Natural killer cell (primary cell): Measurements from ENCODE around the gene CTNNA3. TPM values are rescaled to one million over a fixed set of nuclear protein-coding genes. Genes with fewer than 3 reads are reported as not detected.

Experiments
- ATAC-seq, 3 donors: fragments of 150-1000 bp in 2 of 3; fragments of 200-7000 bp in 1 of 3; cut with Tn5 transposase; 1 replicate in 1 of 3; 2 replicates in 2 of 3; pipeline ENCODE4 v1.10.0; 2021; ENCODE audit warnings: mild to moderate bottlenecking in 2 of 3, moderate library complexity in 2 of 3
- DNase-seq, 2 donors: peaks; one replicate each; pipeline versions ENCODE4 v3.0.0 to v3.0.0-alpha.2; 2013 to 2021; ENCODE audit warnings: mixed read lengths in 1 of 2
- H3K27ac ChIP-seq: one replicate; pipeline ENCODE4 v1.5.1; 2013; ENCODE audit warnings: mild to moderate bottlenecking, low read length
- H3K27me3 ChIP-seq: one replicate; pipeline ENCODE4 v1.6.1; 2013; ENCODE audit warnings: low read length; ENCODE audit not compliant: control insufficient read depth, insufficient read depth
- H3K36me3 ChIP-seq: one replicate; pipeline ENCODE4 v1.6.1; 2013; ENCODE audit warnings: low read length; ENCODE audit not compliant: control insufficient read depth, insufficient read depth
- H3K4me1 ChIP-seq: one replicate; pipeline ENCODE4 v1.6.1; 2013; ENCODE audit warnings: low read length; ENCODE audit not compliant: control insufficient read depth, insufficient read depth
- H3K4me3 ChIP-seq: one replicate; pipeline ENCODE4 v1.5.1; 2013; ENCODE audit warnings: low read length
- H3K9me3 ChIP-seq: one replicate; pipeline ENCODE4 v1.6.1; 2013; ENCODE audit warnings: low read length; ENCODE audit not compliant: control insufficient read depth, insufficient read depth
- H3K27ac Mint-ChIP-seq, 2 donors: one replicate each; pipeline ENCODE4 v1.8.0; 2022; ENCODE audit warnings: mild to moderate bottlenecking in 2 of 2, mixed read lengths in 2 of 2, moderate library complexity in 1 of 2
- H3K27me3 Mint-ChIP-seq, 2 donors: one replicate each; pipeline ENCODE4 v1.8.0; 2022; ENCODE audit warnings: low read depth in 2 of 2, mixed read lengths in 2 of 2
- H3K36me3 Mint-ChIP-seq: one replicate; pipeline ENCODE4 v1.8.0; 2022; ENCODE audit warnings: mixed read lengths
- H3K4me1 Mint-ChIP-seq, 2 donors: one replicate each; pipeline ENCODE4 v1.8.0; 2022; ENCODE audit warnings: mixed read lengths in 2 of 2
- H3K4me3 Mint-ChIP-seq: one replicate; pipeline ENCODE4 v1.8.0; 2022; ENCODE audit warnings: mild to moderate bottlenecking, moderate library complexity, mixed read lengths
- H3K9me3 Mint-ChIP-seq, 2 donors: one replicate each; pipeline ENCODE4 v1.8.0; 2022; ENCODE audit warnings: mixed read lengths in 2 of 2
- WGBS: methylation state at CpG from one replicate; pipeline ENCODE4 v1.1.7; 2013; ENCODE audit warnings: missing lambda C conversion rate; ENCODE audit not compliant: insufficient coverage; 5-methylcytosine and 5-hydroxymethylcytosine counted together
- intact Hi-C: fragments of 100-400 bp; cut with micrococcal nuclease; formaldehyde crosslinking; loops from one replicate; pipeline ENCODE4 v1.14.2; 2022
- total RNA-seq, 4 donors: library from RNA; stranded (reverse); fragments of 120-200 nt in 1 of 4; gene quantifications; one replicate each; pipeline versions ENCODE4 v1.2.3 to v1.2.4, GENCODE V29; 2013 to 2022
- TF ChIP-seq, protein P1 (sequence below): fragments of 200-600 bp; IDR thresholded peaks from one replicate; pipeline ENCODE4 v1.8.0; 2022; ENCODE audit warnings: antibody characterized with exemption

Gene CTNNA3
- total RNA-seq, 3 donors from 2014 or later (not counting 1 experiment from before 2014, with no cell fraction given): not detected

DNA sequence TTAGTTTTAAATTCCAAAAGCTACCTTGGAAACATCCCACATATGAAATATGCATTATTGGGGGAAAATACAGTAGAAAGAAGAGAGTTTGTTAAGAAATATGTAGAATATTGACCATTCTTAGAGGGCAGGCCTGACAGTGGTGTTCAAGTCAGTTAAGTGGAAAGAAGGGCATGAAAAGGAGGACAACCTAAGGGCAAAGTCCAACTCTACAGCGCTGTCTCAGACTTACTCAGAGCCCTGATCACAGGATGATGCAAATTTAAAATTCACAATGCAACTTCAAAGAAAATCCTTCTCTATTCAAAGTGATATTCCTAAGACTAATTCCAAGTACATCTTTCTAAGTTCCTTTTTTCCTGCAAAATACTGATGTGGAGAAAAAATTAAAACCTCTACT lies 909.3 kb downstream of the CTNNA3 start:
- H3K36me3 Mint-ChIP-seq: no peaks in the 10 kb centered on the region
- 93% methylated on average over 1 of the region's 1 CpG for whole genome bisulfite sequencing
- no peak for ATAC-seq
- Histone ChIP-seq H3K4me3 (no peak overlapping the region), H3K27ac (no peak overlapping the region), H3K27me3 (no peaks in the 10 kb centered on the region), H3K36me3 (no peaks in the 10 kb centered on the region), H3K9me3 (no peaks in the 10 kb centered on the region), H3K4me1 (no peaks in the 10 kb centered on the region)
- H3K4me3 Mint-ChIP-seq: no peak overlapping the region
- H3K4me1 Mint-ChIP-seq: no peaks in the 10 kb centered on the region
- no peaks in the 10 kb centered on the region for H3K27me3 Mint-ChIP-seq
- intact Hi-C loops: no loop called here
- TF ChIP-seq, protein P1, sequence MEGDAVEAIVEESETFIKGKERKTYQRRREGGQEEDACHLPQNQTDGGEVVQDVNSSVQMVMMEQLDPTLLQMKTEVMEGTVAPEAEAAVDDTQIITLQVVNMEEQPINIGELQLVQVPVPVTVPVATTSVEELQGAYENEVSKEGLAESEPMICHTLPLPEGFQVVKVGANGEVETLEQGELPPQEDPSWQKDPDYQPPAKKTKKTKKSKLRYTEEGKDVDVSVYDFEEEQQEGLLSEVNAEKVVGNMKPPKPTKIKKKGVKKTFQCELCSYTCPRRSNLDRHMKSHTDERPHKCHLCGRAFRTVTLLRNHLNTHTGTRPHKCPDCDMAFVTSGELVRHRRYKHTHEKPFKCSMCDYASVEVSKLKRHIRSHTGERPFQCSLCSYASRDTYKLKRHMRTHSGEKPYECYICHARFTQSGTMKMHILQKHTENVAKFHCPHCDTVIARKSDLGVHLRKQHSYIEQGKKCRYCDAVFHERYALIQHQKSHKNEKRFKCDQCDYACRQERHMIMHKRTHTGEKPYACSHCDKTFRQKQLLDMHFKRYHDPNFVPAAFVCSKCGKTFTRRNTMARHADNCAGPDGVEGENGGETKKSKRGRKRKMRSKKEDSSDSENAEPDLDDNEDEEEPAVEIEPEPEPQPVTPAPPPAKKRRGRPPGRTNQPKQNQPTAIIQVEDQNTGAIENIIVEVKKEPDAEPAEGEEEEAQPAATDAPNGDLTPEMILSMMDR: no peak
- H3K27ac Mint-ChIP-seq: no peak overlapping the region
- peaks cover 3 to 12% of the 10 kb centered on the region in 2 donors for H3K9me3 Mint-ChIP-seq
- DNase-seq: no peak

DNA sequence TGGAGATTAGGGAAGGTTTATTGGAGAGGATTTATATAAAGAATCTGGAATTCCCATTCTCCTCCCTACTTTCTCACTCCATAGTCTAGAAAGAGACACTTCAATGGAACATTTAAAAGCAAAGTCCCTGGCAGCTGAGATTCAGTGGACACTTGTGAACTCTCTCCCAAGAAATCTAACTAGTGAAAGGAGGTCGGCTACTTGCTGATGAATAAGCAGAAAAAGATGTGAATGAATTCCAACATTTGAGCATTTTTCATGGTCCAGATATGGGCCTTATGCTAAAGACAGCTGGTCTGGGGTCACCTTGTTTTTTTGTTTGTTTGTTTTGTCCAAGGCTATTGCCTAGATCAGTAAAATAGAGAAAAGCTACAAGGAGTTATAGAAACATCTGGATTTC lies 911.2 kb downstream of the CTNNA3 start:
- Mint-ChIP-seq H3K27me3 (no peaks in the 10 kb centered on the region), H3K9me3 (peaks cover 3 to 7% of the 10 kb centered on the region in 2 donors), H3K4me3 (no peak overlapping the region), H3K27ac (no peak overlapping the region), H3K36me3 (no peaks in the 10 kb centered on the region), H3K4me1 (no peaks in the 10 kb centered on the region)
- TF ChIP-seq, protein P1: no peak
- H3K4me3 ChIP-seq: no peak overlapping the region
- no peaks in the 10 kb centered on the region for H3K27me3 ChIP-seq
- no peak for DNase-seq
- H3K4me1 ChIP-seq: no peaks in the 10 kb centered on the region
- WGBS: 78% methylated on average over 1 of the region's 1 CpG
- no peaks in the 10 kb centered on the region for H3K9me3 ChIP-seq
- intact Hi-C loops: no loop called here
- H3K27ac ChIP-seq: no peak overlapping the region
- ATAC-seq: no peak
- H3K36me3 ChIP-seq: no peaks in the 10 kb centered on the region

DNA sequence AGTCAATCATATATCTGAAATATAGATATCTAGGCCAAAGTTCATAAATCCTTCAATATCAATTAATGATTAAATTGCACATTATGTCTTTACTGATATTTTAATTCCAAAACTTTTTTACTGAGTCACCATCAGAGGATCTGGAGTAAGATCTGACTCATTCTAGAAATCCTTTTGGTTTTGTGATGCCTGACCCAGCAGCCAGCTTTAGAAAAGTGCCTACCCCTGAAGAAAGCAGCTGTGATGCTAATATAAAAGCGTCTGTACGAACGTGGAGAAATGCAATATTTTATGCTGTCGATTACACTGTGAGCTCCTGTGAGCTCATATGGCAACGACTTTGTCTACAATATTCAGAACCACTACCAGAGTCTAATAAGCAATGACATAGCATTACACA lies 912.7 kb downstream of the CTNNA3 start:
- Histone ChIP-seq H3K9me3 (no peaks in the 10 kb centered on the region), H3K4me3 (no peak overlapping the region), H3K4me1 (no peaks in the 10 kb centered on the region), H3K27ac (no peak overlapping the region), H3K27me3 (no peaks in the 10 kb centered on the region), H3K36me3 (no peaks in the 10 kb centered on the region)
- no peaks in the 10 kb centered on the region for H3K4me1 Mint-ChIP-seq
- WGBS: 83% methylated on average over 5 of the region's 5 CpGs
- ATAC-seq (no peak), DNase-seq (no peak)
- no peak overlapping the region for H3K27ac Mint-ChIP-seq
- H3K36me3 Mint-ChIP-seq: no peaks in the 10 kb centered on the region
- intact Hi-C loops: no loop called here
- TF ChIP-seq, protein P1: no peak
- H3K4me3 Mint-ChIP-seq: no peak overlapping the region
- peaks cover 8 to 10% of the 10 kb centered on the region in 2 donors for H3K9me3 Mint-ChIP-seq
- H3K27me3 Mint-ChIP-seq: no peaks in the 10 kb centered on the region

DNA sequence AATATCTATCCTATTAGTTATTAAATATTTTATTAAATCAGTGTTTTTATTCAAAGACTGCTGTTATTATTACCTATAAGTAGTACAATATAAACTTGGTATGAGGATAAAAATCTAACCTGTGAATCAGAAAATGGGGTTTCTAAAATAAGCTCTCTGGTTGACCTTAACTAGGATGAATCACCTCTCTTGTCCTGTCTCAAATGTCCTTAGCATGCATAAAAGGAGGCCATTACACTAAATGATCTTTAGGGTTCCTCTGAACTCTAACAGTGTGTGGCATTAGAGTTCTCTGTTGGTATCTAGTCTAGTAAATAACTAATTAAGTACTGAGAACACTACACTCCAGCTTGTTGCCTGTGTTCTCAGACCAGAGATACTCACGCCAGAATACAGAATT lies 913.2 kb downstream of the CTNNA3 start:
- ATAC-seq (no peak), DNase-seq (no peak)
- TF ChIP-seq, protein P1: no peak
- no peaks in the 10 kb centered on the region for H3K4me1 Mint-ChIP-seq
- Histone ChIP-seq H3K9me3 (no peaks in the 10 kb centered on the region), H3K27ac (no peak overlapping the region), H3K4me3 (no peak overlapping the region), H3K36me3 (no peaks in the 10 kb centered on the region), H3K27me3 (no peaks in the 10 kb centered on the region), H3K4me1 (no peaks in the 10 kb centered on the region)
- no peak overlapping the region for H3K27ac Mint-ChIP-seq
- H3K27me3 Mint-ChIP-seq: no peaks in the 10 kb centered on the region
- peaks cover 8 to 10% of the 10 kb centered on the region in 2 donors for H3K9me3 Mint-ChIP-seq
- no peak overlapping the region for H3K4me3 Mint-ChIP-seq
- 86% methylated on average over 1 of the region's 1 CpG for WGBS
- intact Hi-C loops: no loop called here
- no peaks in the 10 kb centered on the region for H3K36me3 Mint-ChIP-seq
